Ovary (tissue), 3 donors: ENCODE measurements around the gene PCDH8.

ENCODE experiments used
- POLR2A ChIP-seq: fragments of 450-650 bp; IDR thresholded peaks from one replicate; pipeline ENCODE4 v1.6.1; 2017; ENCODE audit warnings: antibody characterized with exemption, mild to moderate bottlenecking, moderate library complexity
- TF ChIP-seq, protein P1 (sequence below), 3 donors: fragments of 450-650 bp in 2 of 3; fragments of 200-600 bp in 1 of 3; IDR thresholded peaks; one replicate each; pipeline versions ENCODE4 v1.5.1 to v1.8.0; 2016 to 2022; ENCODE audit warnings: antibody characterized with exemption in 3 of 3, mild to moderate bottlenecking in 1 of 3
- donor health status: DM: no; HTN: no; CAD: no.

DNA sequence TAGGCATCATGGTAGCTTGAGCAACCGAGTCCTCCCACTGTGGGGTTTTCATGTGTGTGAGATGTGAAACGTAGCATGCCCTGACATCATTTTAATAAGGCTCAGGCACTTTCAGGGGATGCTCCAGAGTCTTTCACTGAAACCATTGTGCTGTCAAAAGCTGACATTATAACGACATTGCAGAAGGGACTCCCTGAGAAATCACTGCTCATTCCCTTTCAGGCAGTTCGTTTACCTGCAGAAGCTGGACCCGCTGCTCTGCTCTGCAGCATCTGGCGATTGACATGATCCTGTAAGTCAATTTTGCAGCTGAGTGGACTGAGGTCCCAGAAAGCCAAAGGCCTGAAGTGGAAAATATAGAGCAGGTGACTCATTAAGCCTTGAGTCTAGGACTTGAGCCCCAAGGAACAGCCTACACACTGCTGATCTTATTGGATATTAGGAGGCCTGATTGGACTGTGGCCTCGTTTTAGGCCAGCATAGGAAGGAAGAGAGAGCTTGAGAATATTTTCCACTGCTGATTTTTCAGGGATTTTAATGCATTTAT lies 54.9 kb downstream of the PCDH8 start:
- TF ChIP-seq POLR2A: no peak
- TF ChIP-seq, protein P1, sequence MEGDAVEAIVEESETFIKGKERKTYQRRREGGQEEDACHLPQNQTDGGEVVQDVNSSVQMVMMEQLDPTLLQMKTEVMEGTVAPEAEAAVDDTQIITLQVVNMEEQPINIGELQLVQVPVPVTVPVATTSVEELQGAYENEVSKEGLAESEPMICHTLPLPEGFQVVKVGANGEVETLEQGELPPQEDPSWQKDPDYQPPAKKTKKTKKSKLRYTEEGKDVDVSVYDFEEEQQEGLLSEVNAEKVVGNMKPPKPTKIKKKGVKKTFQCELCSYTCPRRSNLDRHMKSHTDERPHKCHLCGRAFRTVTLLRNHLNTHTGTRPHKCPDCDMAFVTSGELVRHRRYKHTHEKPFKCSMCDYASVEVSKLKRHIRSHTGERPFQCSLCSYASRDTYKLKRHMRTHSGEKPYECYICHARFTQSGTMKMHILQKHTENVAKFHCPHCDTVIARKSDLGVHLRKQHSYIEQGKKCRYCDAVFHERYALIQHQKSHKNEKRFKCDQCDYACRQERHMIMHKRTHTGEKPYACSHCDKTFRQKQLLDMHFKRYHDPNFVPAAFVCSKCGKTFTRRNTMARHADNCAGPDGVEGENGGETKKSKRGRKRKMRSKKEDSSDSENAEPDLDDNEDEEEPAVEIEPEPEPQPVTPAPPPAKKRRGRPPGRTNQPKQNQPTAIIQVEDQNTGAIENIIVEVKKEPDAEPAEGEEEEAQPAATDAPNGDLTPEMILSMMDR (IDR thresholded peaks at IDR 0.05): no peak
